HEK293 (cell line): ENCODE measurements around the gene DNAJB4.

ENCODE experiments used
- GLIS1 ChIP-seq: fragments of 450-650 bp; formaldehyde crosslinking; IDR thresholded peaks from 2 replicates; pipeline ENCODE4 v1.5.1; 2016; ENCODE audit warnings: missing biosample characterization, missing genetic modification characterization
- YY1 ChIP-seq: fragments of 450-650 bp; formaldehyde crosslinking; IDR thresholded peaks from 2 replicates; pipeline ENCODE4 v1.5.1; 2018; ENCODE audit warnings: missing biosample characterization, missing genetic modification characterization
- ZNF146 ChIP-seq: fragments of 450-650 bp; formaldehyde crosslinking; IDR thresholded peaks from 2 replicates; pipeline ENCODE4 v1.5.1; 2016; ENCODE audit warnings: missing biosample characterization, missing genetic modification characterization
- ZNF324 ChIP-seq: fragments of 450-650 bp; formaldehyde crosslinking; IDR thresholded peaks from 2 replicates; pipeline ENCODE4 v1.5.1; 2016; ENCODE audit warnings: missing biosample characterization, missing genetic modification characterization
- ZNF335 ChIP-seq: fragments of 450-650 bp; formaldehyde crosslinking; conservative IDR thresholded peaks from 2 replicates; pipeline ENCODE4 v1.5.1; 2016; ENCODE audit warnings: missing biosample characterization, missing genetic modification characterization
- ZNF600 ChIP-seq: fragments of 450-650 bp; formaldehyde crosslinking; IDR thresholded peaks from 2 replicates; pipeline ENCODE4 v1.5.1; 2016; ENCODE audit warnings: missing biosample characterization, missing genetic modification characterization
- ZNF629 ChIP-seq: fragments of 450-650 bp; formaldehyde crosslinking; IDR thresholded peaks from 2 replicates; pipeline ENCODE4 v1.5.1; 2017; ENCODE audit warnings: missing biosample characterization, missing genetic modification characterization
- ZSCAN16 ChIP-seq: fragments of 450-650 bp; formaldehyde crosslinking; IDR thresholded peaks from 2 replicates; pipeline ENCODE4 v1.5.1; 2016; ENCODE audit warnings: missing biosample characterization, missing genetic modification characterization
- TF ChIP-seq, protein P1 (sequence below): fragments of 450-650 bp; formaldehyde crosslinking; IDR thresholded peaks from 2 replicates; pipeline ENCODE4 v1.5.1; 2016; ENCODE audit warnings: missing biosample characterization, missing genetic modification characterization
- TF ChIP-seq, protein P2 (sequence below): fragments of 450-650 bp; formaldehyde crosslinking; IDR thresholded peaks from 2 replicates; pipeline ENCODE4 v1.5.1; 2016; ENCODE audit warnings: missing biosample characterization, missing genetic modification characterization
- TF ChIP-seq, protein P3 (sequence below): fragments of 450-650 bp; formaldehyde crosslinking; IDR thresholded peaks from 2 replicates; pipeline ENCODE4 v1.5.1; 2016; ENCODE audit warnings: missing biosample characterization, missing genetic modification characterization
- TF ChIP-seq, protein P4 (sequence below): fragments of 450-650 bp; formaldehyde crosslinking; IDR thresholded peaks from 2 replicates; pipeline ENCODE4 v1.5.1; 2016; ENCODE audit warnings: missing biosample characterization, missing genetic modification characterization
- TF ChIP-seq, protein P5 (sequence below): fragments of 450-650 bp; formaldehyde crosslinking; IDR thresholded peaks from 2 replicates; pipeline ENCODE4 v1.5.1; 2016; ENCODE audit warnings: missing biosample characterization, missing genetic modification characterization
- TF ChIP-seq, protein P6 (sequence below): fragments of 450-650 bp; IDR thresholded peaks from 2 replicates; pipeline ENCODE4 v1.5.1; 2018; ENCODE audit warnings: missing biosample characterization, mild to moderate bottlenecking, missing genetic modification characterization

Gene DNAJB4

DNA sequence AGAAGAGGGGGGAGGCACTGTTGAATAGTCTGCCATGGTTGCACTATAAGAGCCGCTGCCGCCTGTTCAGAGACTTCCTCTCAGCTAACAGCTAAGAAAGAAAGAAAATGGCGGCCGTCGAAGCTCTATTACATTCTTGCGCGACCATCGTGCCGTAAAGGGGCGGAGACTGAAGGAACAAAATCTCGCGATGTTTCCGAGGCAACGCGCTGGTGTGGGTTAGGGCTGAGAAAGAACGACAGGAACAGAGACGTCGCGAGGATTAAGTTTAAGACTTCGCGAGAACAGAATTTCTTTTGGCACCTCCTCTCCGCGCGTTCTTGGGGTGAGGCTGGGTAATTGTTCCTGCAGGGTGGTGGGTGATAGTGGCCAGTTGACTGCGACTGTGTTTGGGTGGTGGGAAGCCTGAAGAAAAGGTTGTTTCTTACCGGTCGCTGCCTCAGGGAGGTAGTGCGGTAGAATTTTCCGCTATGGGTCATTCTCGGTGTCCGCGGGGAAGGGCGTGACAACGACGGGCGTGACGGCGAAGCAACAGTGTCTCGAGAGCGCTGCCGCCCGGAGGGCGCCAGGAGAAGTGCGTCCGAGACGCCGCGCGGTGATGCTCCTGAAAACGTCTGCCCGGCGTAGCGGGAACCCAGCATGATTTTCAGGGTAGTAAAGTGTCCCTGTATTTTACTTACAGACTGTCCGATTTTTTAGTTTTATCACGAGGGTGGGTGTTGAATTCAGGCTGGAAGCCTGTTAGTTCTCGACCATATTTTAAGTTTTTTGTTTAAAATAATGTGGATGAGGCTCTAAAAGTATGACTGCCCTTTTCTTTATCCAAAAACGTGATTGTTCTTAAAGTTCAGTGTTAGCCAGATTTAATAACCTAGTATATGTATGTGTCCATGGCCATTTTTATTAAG lies 25.5 kb upstream of the DNAJB4 start, which contains the start of gene FUBP1 (continued):
- TF ChIP-seq, protein P1, sequence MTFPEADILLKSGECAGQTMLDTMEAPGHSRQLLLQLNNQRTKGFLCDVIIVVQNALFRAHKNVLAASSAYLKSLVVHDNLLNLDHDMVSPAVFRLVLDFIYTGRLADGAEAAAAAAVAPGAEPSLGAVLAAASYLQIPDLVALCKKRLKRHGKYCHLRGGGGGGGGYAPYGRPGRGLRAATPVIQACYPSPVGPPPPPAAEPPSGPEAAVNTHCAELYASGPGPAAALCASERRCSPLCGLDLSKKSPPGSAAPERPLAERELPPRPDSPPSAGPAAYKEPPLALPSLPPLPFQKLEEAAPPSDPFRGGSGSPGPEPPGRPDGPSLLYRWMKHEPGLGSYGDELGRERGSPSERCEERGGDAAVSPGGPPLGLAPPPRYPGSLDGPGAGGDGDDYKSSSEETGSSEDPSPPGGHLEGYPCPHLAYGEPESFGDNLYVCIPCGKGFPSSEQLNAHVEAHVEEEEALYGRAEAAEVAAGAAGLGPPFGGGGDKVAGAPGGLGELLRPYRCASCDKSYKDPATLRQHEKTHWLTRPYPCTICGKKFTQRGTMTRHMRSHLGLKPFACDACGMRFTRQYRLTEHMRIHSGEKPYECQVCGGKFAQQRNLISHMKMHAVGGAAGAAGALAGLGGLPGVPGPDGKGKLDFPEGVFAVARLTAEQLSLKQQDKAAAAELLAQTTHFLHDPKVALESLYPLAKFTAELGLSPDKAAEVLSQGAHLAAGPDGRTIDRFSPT (tag by site-specific recombination) = peak; percentile 35; the same call in 1 of the 2 replicates
- TF ChIP-seq GLIS1 = 0 out of 2 replicates have a peak, but pooled peaks have one; percentile 44
- TF ChIP-seq, protein P2, sequence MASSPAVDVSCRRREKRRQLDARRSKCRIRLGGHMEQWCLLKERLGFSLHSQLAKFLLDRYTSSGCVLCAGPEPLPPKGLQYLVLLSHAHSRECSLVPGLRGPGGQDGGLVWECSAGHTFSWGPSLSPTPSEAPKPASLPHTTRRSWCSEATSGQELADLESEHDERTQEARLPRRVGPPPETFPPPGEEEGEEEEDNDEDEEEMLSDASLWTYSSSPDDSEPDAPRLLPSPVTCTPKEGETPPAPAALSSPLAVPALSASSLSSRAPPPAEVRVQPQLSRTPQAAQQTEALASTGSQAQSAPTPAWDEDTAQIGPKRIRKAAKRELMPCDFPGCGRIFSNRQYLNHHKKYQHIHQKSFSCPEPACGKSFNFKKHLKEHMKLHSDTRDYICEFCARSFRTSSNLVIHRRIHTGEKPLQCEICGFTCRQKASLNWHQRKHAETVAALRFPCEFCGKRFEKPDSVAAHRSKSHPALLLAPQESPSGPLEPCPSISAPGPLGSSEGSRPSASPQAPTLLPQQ = peak; percentile 75; the same call in 1 of the 2 replicates
- peak; percentile 93 for TF ChIP-seq ZNF324 (tag by site-specific recombination)
- TF ChIP-seq, protein P3, sequence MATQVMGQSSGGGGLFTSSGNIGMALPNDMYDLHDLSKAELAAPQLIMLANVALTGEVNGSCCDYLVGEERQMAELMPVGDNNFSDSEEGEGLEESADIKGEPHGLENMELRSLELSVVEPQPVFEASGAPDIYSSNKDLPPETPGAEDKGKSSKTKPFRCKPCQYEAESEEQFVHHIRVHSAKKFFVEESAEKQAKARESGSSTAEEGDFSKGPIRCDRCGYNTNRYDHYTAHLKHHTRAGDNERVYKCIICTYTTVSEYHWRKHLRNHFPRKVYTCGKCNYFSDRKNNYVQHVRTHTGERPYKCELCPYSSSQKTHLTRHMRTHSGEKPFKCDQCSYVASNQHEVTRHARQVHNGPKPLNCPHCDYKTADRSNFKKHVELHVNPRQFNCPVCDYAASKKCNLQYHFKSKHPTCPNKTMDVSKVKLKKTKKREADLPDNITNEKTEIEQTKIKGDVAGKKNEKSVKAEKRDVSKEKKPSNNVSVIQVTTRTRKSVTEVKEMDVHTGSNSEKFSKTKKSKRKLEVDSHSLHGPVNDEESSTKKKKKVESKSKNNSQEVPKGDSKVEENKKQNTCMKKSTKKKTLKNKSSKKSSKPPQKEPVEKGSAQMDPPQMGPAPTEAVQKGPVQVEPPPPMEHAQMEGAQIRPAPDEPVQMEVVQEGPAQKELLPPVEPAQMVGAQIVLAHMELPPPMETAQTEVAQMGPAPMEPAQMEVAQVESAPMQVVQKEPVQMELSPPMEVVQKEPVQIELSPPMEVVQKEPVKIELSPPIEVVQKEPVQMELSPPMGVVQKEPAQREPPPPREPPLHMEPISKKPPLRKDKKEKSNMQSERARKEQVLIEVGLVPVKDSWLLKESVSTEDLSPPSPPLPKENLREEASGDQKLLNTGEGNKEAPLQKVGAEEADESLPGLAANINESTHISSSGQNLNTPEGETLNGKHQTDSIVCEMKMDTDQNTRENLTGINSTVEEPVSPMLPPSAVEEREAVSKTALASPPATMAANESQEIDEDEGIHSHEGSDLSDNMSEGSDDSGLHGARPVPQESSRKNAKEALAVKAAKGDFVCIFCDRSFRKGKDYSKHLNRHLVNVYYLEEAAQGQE (tag by site-specific recombination) = 0 out of 2 replicates have a peak, but pooled peaks have one; percentile 11
- TF ChIP-seq, protein P4, sequence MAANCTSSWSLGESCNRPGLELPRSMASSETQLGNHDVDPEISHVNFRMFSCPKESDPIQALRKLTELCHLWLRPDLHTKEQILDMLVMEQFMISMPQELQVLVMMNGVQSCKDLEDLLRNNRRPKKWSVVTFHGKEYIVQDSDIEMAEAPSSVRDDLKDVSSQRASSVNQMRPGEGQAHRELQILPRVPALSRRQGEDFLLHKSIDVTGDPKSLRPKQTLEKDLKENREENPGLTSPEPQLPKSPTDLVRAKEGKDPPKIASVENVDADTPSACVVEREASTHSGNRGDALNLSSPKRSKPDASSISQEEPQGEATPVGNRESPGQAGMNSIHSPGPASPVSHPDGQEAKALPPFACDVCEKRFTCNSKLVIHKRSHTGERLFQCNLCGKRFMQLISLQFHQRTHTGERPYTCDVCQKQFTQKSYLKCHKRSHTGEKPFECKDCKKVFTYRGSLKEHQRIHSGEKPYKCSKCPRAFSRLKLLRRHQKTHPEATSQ = 0 out of 2 replicates have a peak, but pooled peaks have one; percentile 76
- TF ChIP-seq, protein P5, sequence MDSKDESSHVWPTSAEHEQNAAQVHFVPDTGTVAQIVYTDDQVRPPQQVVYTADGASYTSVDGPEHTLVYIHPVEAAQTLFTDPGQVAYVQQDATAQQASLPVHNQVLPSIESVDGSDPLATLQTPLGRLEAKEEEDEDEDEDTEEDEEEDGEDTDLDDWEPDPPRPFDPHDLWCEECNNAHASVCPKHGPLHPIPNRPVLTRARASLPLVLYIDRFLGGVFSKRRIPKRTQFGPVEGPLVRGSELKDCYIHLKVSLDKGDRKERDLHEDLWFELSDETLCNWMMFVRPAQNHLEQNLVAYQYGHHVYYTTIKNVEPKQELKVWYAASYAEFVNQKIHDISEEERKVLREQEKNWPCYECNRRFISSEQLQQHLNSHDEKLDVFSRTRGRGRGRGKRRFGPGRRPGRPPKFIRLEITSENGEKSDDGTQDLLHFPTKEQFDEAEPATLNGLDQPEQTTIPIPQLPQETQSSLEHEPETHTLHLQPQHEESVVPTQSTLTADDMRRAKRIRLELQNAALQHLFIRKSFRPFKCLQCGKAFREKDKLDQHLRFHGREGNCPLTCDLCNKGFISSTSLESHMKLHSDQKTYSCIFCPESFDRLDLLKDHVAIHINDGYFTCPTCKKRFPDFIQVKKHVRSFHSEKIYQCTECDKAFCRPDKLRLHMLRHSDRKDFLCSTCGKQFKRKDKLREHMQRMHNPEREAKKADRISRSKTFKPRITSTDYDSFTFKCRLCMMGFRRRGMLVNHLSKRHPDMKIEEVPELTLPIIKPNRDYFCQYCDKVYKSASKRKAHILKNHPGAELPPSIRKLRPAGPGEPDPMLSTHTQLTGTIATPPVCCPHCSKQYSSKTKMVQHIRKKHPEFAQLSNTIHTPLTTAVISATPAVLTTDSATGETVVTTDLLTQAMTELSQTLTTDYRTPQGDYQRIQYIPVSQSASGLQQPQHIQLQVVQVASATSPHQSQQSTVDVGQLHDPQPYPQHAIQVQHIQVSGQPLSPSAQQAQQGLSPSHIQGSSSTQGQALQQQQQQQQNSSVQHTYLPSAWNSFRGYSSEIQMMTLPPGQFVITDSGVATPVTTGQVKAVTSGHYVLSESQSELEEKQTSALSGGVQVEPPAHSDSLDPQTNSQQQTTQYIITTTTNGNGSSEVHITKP (tag by site-specific recombination) = peak; percentile 78
- TF ChIP-seq, protein P6, sequence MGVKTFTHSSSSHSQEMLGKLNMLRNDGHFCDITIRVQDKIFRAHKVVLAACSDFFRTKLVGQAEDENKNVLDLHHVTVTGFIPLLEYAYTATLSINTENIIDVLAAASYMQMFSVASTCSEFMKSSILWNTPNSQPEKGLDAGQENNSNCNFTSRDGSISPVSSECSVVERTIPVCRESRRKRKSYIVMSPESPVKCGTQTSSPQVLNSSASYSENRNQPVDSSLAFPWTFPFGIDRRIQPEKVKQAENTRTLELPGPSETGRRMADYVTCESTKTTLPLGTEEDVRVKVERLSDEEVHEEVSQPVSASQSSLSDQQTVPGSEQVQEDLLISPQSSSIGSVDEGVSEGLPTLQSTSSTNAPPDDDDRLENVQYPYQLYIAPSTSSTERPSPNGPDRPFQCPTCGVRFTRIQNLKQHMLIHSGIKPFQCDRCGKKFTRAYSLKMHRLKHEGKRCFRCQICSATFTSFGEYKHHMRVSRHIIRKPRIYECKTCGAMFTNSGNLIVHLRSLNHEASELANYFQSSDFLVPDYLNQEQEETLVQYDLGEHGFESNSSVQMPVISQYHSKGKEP = no peak
- TF ChIP-seq YY1 (tag by site-specific recombination) = peak; percentile 10; the same call in 1 of the 2 replicates
- TF ChIP-seq ZSCAN16 (tag by site-specific recombination) = no peak
- peak; percentile 83 for TF ChIP-seq ZNF629 (tag by site-specific recombination)
- TF ChIP-seq ZNF146 (tag by site-specific recombination) = peak; percentile 42; the same call in 1 of the 2 replicates
- TF ChIP-seq ZNF335 (tag by site-specific recombination) = peak; percentile 83
- TF ChIP-seq ZNF600 (tag by site-specific recombination) = peak; percentile 70
